A549 (cell line): Measurements from ENCODE around the gene SLC16A5. TPM values are rescaled to one million over a fixed set of nuclear protein-coding genes. Genes with fewer than 3 reads are reported as not detected.
A peak's percentile ranks its signal among the peaks of the same experiment; 100 is the strongest.

ENCODE experiments used
- ATAC-seq, 2 experiments: fragments of 200-7000 bp in 1 of 2; fragments of >200 bp in 1 of 2; cut with Nextera tagmentation in 1 of 2; cut with Tn5 transposase in 1 of 2; 3 replicates each; pipeline versions ENCODE4 v1.8.0 to v1.9.1; 2018 to 2020; ENCODE audit warnings: mild to moderate bottlenecking in 1 of 2, moderate library complexity in 1 of 2
- CTCF ChIA-PET: fragments of 300-600 bp; sonication (Branson Sonifier 250); formaldehyde crosslinking; extraction: SDS; loops from one replicate; lab custom pipeline; 2021; ENCODE audit warnings: antibody characterized with exemption, inconsistent platforms; lab: Yijun Ruan, JAX
- POLR2A ChIA-PET: fragments of 350-600 bp; formaldehyde crosslinking; extraction: SDS; loops from one replicate; lab custom pipeline; 2021; ENCODE audit warnings: antibody characterized with exemption, inconsistent platforms; lab: Yijun Ruan, JAX
- DNase-seq, 2 experiments: peaks; one replicate each; pipeline versions ENCODE4 v3.0.0 to v3.0.0-alpha.2; 2011 to 2016; ENCODE audit warnings: low read depth in 1 of 2, low spot score in 1 of 2
- FAIRE-seq: peaks from 2 replicates; lab custom pipeline; 2011; peaks lifted over from hg19 to GRCh38; lab: Jason Lieb, UNC
- H3K27ac ChIP-seq, 2 experiments: fragments of >200 bp; sonication (Bioruptor Twin); formaldehyde crosslinking; 3 replicates each; pipeline ENCODE4 v1.5.1; 2016 to 2017
- H3K4me1 ChIP-seq: fragments of >200 bp; sonication (Bioruptor Twin); formaldehyde crosslinking; 3 replicates; pipeline ENCODE4 v1.6.1; 2016
- H3K4me2 ChIP-seq: fragments of >200 bp; sonication (Bioruptor Twin); formaldehyde crosslinking; 3 replicates; pipeline ENCODE4 v1.6.1; 2016
- H3K4me3 ChIP-seq: fragments of >200 bp; sonication (Bioruptor Twin); formaldehyde crosslinking; 3 replicates; pipeline ENCODE4 v1.5.1; 2016
- H3K9me3 ChIP-seq: fragments of >200 bp; sonication (Bioruptor Twin); formaldehyde crosslinking; 3 replicates; pipeline ENCODE4 v1.6.1; 2016
- BHLHE40 ChIP-seq: IDR thresholded peaks from 2 replicates; pipeline ENCODE4 v1.6.1; 2012; ENCODE audit warnings: low read depth, low read length, inconsistent platforms
- CHD2 ChIP-seq: fragments of 150-350 bp; IDR thresholded peaks from 2 replicates; pipeline ENCODE4 v1.6.1; 2014; ENCODE audit warnings: low read length; ENCODE audit not compliant: partially characterized antibody
- EHF ChIP-seq: fragments of 250-450 bp; sonication (Bioruptor Pico); IDR thresholded peaks from 2 replicates; pipeline ENCODE4 v1.5.0; 2020; ENCODE audit warnings: mild to moderate bottlenecking
- EHMT2 ChIP-seq: fragments of 200-600 bp; sonication (generic); IDR thresholded peaks from 2 replicates; pipeline ENCODE4 v1.6.1; 2016; ENCODE audit warnings: antibody characterized with exemption, low read depth, mild to moderate bottlenecking, moderate library complexity
- FOSB ChIP-seq: fragments of 250-450 bp; sonication (Bioruptor Pico); IDR thresholded peaks from 2 replicates; pipeline ENCODE4 v1.5.0; 2020; ENCODE audit warnings: mild to moderate bottlenecking, moderate library complexity
- FOSL2 ChIP-seq, 2 experiments: fragments of 450-650 bp in 1 of 2; fragments of >200 bp in 1 of 2; sonication (Bioruptor Twin) in 1 of 2; formaldehyde crosslinking; IDR thresholded peaks; 2 replicates each; pipeline versions ENCODE4 v1.5.0 to v1.6.1; 2016 to 2020; ENCODE audit warnings: mild to moderate bottlenecking in 1 of 2, moderate library complexity in 1 of 2
- FOXS1 ChIP-seq: fragments of 250-450 bp; sonication (Bioruptor Pico); IDR thresholded peaks from 2 replicates; pipeline ENCODE4 v1.5.0; 2020; ENCODE audit warnings: mild to moderate bottlenecking, moderate library complexity
- HDAC2 ChIP-seq: fragments of 200-600 bp; sonication (generic); IDR thresholded peaks from 2 replicates; pipeline ENCODE4 v1.6.1; 2016
- HES2 ChIP-seq: fragments of >200 bp; sonication (Bioruptor Twin); formaldehyde crosslinking; IDR thresholded peaks from 2 replicates; pipeline ENCODE4 v1.6.1; 2016
- HOXA7 ChIP-seq: fragments of 250-450 bp; sonication (Bioruptor Pico); IDR thresholded peaks from 2 replicates; pipeline ENCODE4 v1.5.0; 2020; ENCODE audit warnings: mild to moderate bottlenecking, moderate library complexity
- HOXB5 ChIP-seq: fragments of 250-450 bp; sonication (Bioruptor Pico); IDR thresholded peaks from 2 replicates; pipeline ENCODE4 v1.5.0; 2020; ENCODE audit warnings: mild to moderate bottlenecking, moderate library complexity
- JUN ChIP-seq, 2 experiments: fragments of >200 bp; sonication (Bioruptor Twin); formaldehyde crosslinking; IDR thresholded peaks; 2 replicates in 1 of 2; 3 replicates in 1 of 2; pipeline ENCODE4 v1.6.1; 2016 to 2017
- KDM1A ChIP-seq: fragments of 200-600 bp; sonication (generic); IDR thresholded peaks from 2 replicates; pipeline ENCODE4 v1.6.1; 2016; ENCODE audit warnings: low read depth, mild to moderate bottlenecking
- MAX ChIP-seq: IDR thresholded peaks from 2 replicates; pipeline ENCODE4 v1.6.1; 2012
- MYC ChIP-seq: IDR thresholded peaks from 2 replicates; pipeline ENCODE4 v1.6.1; 2012; ENCODE audit warnings: mild to moderate bottlenecking, inconsistent platforms, low read length, improper control_type of control experiment, borderline replicate concordance
- NR3C1 ChIP-seq: fragments of >200 bp; sonication (Bioruptor Twin); formaldehyde crosslinking; IDR thresholded peaks from 3 replicates; pipeline ENCODE4 v1.6.1; 2017
- RARB ChIP-seq: fragments of 250-450 bp; sonication (Bioruptor Pico); IDR thresholded peaks from 2 replicates; pipeline ENCODE4 v1.8.0; 2021; ENCODE audit warnings: mild to moderate bottlenecking, moderate library complexity
- RCOR1 ChIP-seq: fragments of 150-350 bp; IDR thresholded peaks from 2 replicates; pipeline ENCODE4 v1.6.1; 2014; ENCODE audit warnings: antibody characterized with exemption, low read length, low read depth
- RFX5 ChIP-seq: fragments of 450-650 bp; IDR thresholded peaks from 2 replicates; pipeline ENCODE4 v1.7.1; 2014; ENCODE audit warnings: antibody characterized with exemption, mild to moderate bottlenecking, moderate library complexity
- TFCP2L1 ChIP-seq: fragments of 250-450 bp; sonication (Bioruptor Pico); IDR thresholded peaks from 2 replicates; pipeline ENCODE4 v1.5.0; 2021; ENCODE audit warnings: mild to moderate bottlenecking
- ZC3H11A ChIP-seq: fragments of 450-650 bp; IDR thresholded peaks from 2 replicates; pipeline ENCODE4 v1.6.1; 2014; ENCODE audit warnings: antibody characterized with exemption, mild to moderate bottlenecking
- ZSCAN20 ChIP-seq: fragments of 250-450 bp; sonication (Bioruptor Pico); IDR thresholded peaks from 2 replicates; pipeline ENCODE4 v1.8.0; 2022; ENCODE audit warnings: mild to moderate bottlenecking, moderate library complexity
- whole genome bisulfite sequencing: methylation state at CpG from one replicate; pipeline ENCODE4 v1.1.6; 2017; ENCODE audit errors: missing lambda C conversion rate; 5-methylcytosine and 5-hydroxymethylcytosine counted together
- polyA plus RNA-seq, 4 experiments: library from polyadenylated mRNA; depleted of rRNA in 3 of 4; stranded (reverse); fragments of >200 nt; fragmentation: RNase III in 1 of 4; extraction: RNeasy Plus Mini Kit Qiagen cat#74134 plus additional on column Dnase treatment in 1 of 4; gene quantifications; 2 replicates in 3 of 4; 3 replicates in 1 of 4; pipeline ENCODE4 v1.2.3, GENCODE V29; 2011 to 2017

SLC16A5 gene
- polyA plus RNA-seq, 2 of the 4 experiments (the other 2 are of a cell fraction), result 19.0 to 27.2 TPM

- POLR2A ChIA-PET, result interaction anchor here (1.1 kb wide), 1 partner anchor 24 kb away, joined by 4 read pairs; no protein-coding TSS in a partner anchor
- Histone ChIP-seq H3K27ac (0 out of 6 replicates have a peak overlapping the region, but pooled peaks of 1 of the 2 experiments have one; percentile 12), H3K4me2 (peak overlapping the region; percentile 25; the same call in 2 of the 3 replicates), H3K9me3 (no peaks in the 10 kb centered on the region), H3K4me3 (no peak overlapping the region)
- CTCF ChIA-PET, result interaction anchor here (0.6 to 62.2 kb wide), 10 partner anchors 8 to 186 kb away, joined by 3 to 3429 read pairs (median 5); partner anchors contain the start of genes ARMC7, ATP5PD, KCTD2 and NT5C
- no peak for DNase-seq
- FAIRE-seq, result no peak
- 0 out of 6 replicates have a peak, but pooled peaks have one; percentile 9 to 23 for ATAC-seq
- TF ChIP-seq FOXS1 (no peak), CHD2 (no peak), FOSB (CRISPR knock-in tag) (no peak)
- TF ChIP-seq, all 56 proteins: peak for 0
- 59% methylated on average over 6 of the region's 6 CpGs for WGBS
- H3K4me1 ChIP-seq, result peaks cover 49% of the 10 kb centered on the region
These were observed 60.3 kb downstream of the SLC16A5 start for GRCh38 chr17:75147878-75148546.

- H3K4me1 ChIP-seq, result peaks cover 59% of the 10 kb centered on the region
- ATAC-seq (no peak), FAIRE-seq (no peak)
- peak overlapping the region; percentile 78; the same call in 2 of the 3 replicates for H3K4me3 ChIP-seq
- TF ChIP-seq RCOR1 (no peak), HOXB5 (CRISPR knock-in tag) (no peak), FOSB (CRISPR knock-in tag) (no peak), HES2 (no peak), KDM1A (no peak), ZC3H11A (no peak), HOXA7 (CRISPR knock-in tag) (no peak), BHLHE40 (no peak), CHD2 (no peak), RARB (CRISPR knock-in tag) (no peak)
- TF ChIP-seq, all 56 proteins: peak for 0
- DNase-seq, result no peak
- ChIA-PET CTCF (interaction anchor here (0.6 to 62.2 kb wide), 7 partner anchors 11 to 377 kb away, joined by 3 to 3429 read pairs (median 8); partner anchors contain the start of genes ARMC7, ATP5PD, KCTD2 and NT5C), POLR2A (no interaction called here)
- H3K9me3 ChIP-seq, result no peaks in the 10 kb centered on the region
- 43% methylated on average over 6 of the region's 6 CpGs for WGBS
- peak overlapping the region; percentile 89 for H3K4me2 ChIP-seq
- peak overlapping the region; percentile 56 to 85; a peak in 5 of 6 replicates for H3K27ac ChIP-seq
These were observed 64.2 kb downstream of the SLC16A5 start for GRCh38 chr17:75151930-75152329.

- CTCF ChIA-PET, result interaction anchor here (0.5 to 1.1 kb wide), 4 partner anchors 21 to 925 kb away, joined by 3 to 5 read pairs (median 4); partner anchors contain the start of gene NT5C
- DNase-seq (no peak), FAIRE-seq (no peak)
These were observed 64.8 kb downstream of the SLC16A5 start for GRCh38 chr17:75152523-75152921.

More at GRCh38 chr17:75152523-75152921, 64.8 kb downstream of the SLC16A5 start:
- no peak for ATAC-seq
- Histone ChIP-seq H3K27ac (peak overlapping the region; percentile 85 to 95), H3K4me2 (peak overlapping the region; percentile 89), H3K4me3 (peak overlapping the region; percentile 78), H3K4me1 (peaks cover 59% of the 10 kb centered on the region), H3K9me3 (no peaks in the 10 kb centered on the region)
- TF ChIP-seq TFCP2L1 (CRISPR knock-in tag) (no peak), FOSL2 (IDR thresholded peaks at IDR 0.05) (no peak), FOSL2 (CRISPR knock-in tag; IDR thresholded peaks at IDR 0.05) (no peak), RFX5 (no peak), ZSCAN20 (CRISPR knock-in tag) (no peak), FOXS1 (no peak), JUN (IDR thresholded peaks at IDR 0.05) (no peak), NR3C1 (no peak), EHF (no peak), RCOR1 (no peak), MYC (no peak), HDAC2 (no peak), EHMT2 (no peak), FOSB (CRISPR knock-in tag) (no peak), HOXB5 (CRISPR knock-in tag) (no peak), MAX (no peak), HES2 (no peak)
- 26% methylated on average over 6 of the region's 6 CpGs for WGBS
- POLR2A ChIA-PET, result interaction anchor here (0.9 kb wide), 1 partner anchor 30 kb away, joined by 3 read pairs; the partner anchor contains the start of gene SUMO2
